ENCODE results near the gene AFF3. TPM values are rescaled to one million over a fixed set of nuclear protein-coding genes. Genes with fewer than 3 reads are reported as not detected.
A peak's percentile ranks its signal among the peaks of the same experiment; 100 is the strongest.

AFF3 gene
- total RNA-seq, 1 experiment from 2014 or later = 0.07 TPM

GRCh38 chr2:99636144-99637034 is 506.0 kb downstream of the AFF3 start:
- DNase-seq = peak; percentile 33

GRCh38 chr2:99635710-99636109 is 506.7 kb downstream of the AFF3 start:
- no peak for DNase-seq
- Histone ChIP-seq H3K27me3 (ENCODE audit: control insufficient read depth, insufficient read depth, low read length) (no peaks in the 10 kb centered on the region), H3K4me3 (ENCODE audit: insufficient read depth, low read depth, low read length) (no peak overlapping the region), H3K36me3 (replicated peaks; ENCODE audit: control insufficient read depth, insufficient read depth, low read length) (no peaks in the 10 kb centered on the region)

More at GRCh38 chr2:99636144-99637034, 506.0 kb downstream of the AFF3 start:
- no peaks in the 10 kb centered on the region for H3K36me3 ChIP-seq (replicated peaks; ENCODE audit: control insufficient read depth, insufficient read depth, low read length)
- H3K4me3 ChIP-seq (ENCODE audit: insufficient read depth, low read depth, low read length) = no peak overlapping the region
- no peaks in the 10 kb centered on the region for H3K27me3 ChIP-seq (ENCODE audit: control insufficient read depth, insufficient read depth, low read length)

GRCh38 chr2:99634234-99634633 is 508.2 kb downstream of the AFF3 start:
- Histone ChIP-seq H3K36me3 (replicated peaks; ENCODE audit: control insufficient read depth, insufficient read depth, low read length) (no peaks in the 10 kb centered on the region), H3K27me3 (ENCODE audit: control insufficient read depth, insufficient read depth, low read length) (no peaks in the 10 kb centered on the region), H3K4me3 (ENCODE audit: insufficient read depth, low read depth, low read length) (no peak overlapping the region)
- no peak for DNase-seq

DNA sequence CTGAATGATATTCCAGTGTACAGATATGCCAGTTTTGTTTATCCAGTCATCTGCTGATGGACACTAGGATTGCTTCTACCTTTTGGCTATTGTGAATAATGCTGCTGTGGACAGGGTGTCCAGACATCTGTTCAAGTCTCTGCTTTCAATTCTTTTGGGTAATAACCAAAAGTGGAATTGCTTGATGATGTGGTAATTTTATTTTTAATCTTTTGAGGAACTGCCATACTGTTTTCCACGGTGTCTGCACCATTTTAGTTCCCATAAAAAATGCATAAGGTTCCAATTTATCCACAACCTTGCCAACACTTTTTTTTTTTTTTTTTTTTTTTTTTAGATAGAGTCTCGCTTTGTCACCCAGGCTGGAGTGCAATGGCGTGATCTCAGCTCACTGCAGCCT is 510.7 kb downstream of the AFF3 start:
- no peaks in the 10 kb centered on the region for H3K27me3 ChIP-seq (ENCODE audit: control insufficient read depth, insufficient read depth, low read length)

DNA sequence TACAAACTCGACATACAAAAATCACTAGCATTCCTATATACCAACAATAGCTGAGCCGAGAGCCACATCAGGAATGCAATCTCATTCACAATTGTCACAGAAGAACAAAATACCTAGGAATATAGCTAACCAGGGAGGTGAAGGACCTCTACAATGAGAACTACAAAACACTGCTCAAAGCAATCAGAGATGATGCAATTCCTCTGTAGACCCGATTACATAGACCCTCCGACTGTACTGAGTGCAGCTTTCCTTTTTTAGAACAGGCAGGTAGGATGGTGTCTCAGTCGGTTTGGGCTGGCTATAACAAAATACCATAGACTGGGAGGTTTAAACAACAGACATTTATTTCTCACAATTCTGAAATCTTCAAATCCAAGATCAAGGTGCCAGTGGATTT is 513.1 kb downstream of the AFF3 start:
- no peak for DNase-seq
- no peak overlapping the region for H3K4me3 ChIP-seq (ENCODE audit: insufficient read depth, low read depth, low read length)
- no peaks in the 10 kb centered on the region for H3K36me3 ChIP-seq (replicated peaks; ENCODE audit: control insufficient read depth, insufficient read depth, low read length)
- H3K27me3 ChIP-seq (ENCODE audit: control insufficient read depth, insufficient read depth, low read length) = no peaks in the 10 kb centered on the region

More for the DNA sequence above, 510.7 kb downstream of the AFF3 start:
- Histone ChIP-seq H3K36me3 (replicated peaks; ENCODE audit: control insufficient read depth, insufficient read depth, low read length) (no peaks in the 10 kb centered on the region), H3K4me3 (ENCODE audit: insufficient read depth, low read depth, low read length) (no peak overlapping the region)
- no peak for DNase-seq

- Histone ChIP-seq H3K4me3 (ENCODE audit: insufficient read depth, low read depth, low read length) (no peak overlapping the region), H3K27me3 (ENCODE audit: control insufficient read depth, insufficient read depth, low read length) (no peaks in the 10 kb centered on the region), H3K36me3 (replicated peaks; ENCODE audit: control insufficient read depth, insufficient read depth, low read length) (no peaks in the 10 kb centered on the region)
- DNase-seq = no peak
Measured at GRCh38 chr2:99626158-99626557, 516.2 kb downstream of the AFF3 start.

GRCh38 chr2:99624677-99625076 is 517.7 kb downstream of the AFF3 start:
- peak; percentile 60 for DNase-seq
- H3K27me3 ChIP-seq (ENCODE audit: control insufficient read depth, insufficient read depth, low read length) = no peaks in the 10 kb centered on the region
- H3K36me3 ChIP-seq (replicated peaks; ENCODE audit: control insufficient read depth, insufficient read depth, low read length) = no peaks in the 10 kb centered on the region
- H3K4me3 ChIP-seq (ENCODE audit: insufficient read depth, low read depth, low read length) = no peak overlapping the region

GRCh38 chr2:99623613-99624012 is 518.8 kb downstream of the AFF3 start:
- no peaks in the 10 kb centered on the region for H3K36me3 ChIP-seq (replicated peaks; ENCODE audit: control insufficient read depth, insufficient read depth, low read length)
- DNase-seq = no peak
- no peak overlapping the region for H3K4me3 ChIP-seq (ENCODE audit: insufficient read depth, low read depth, low read length)
- no peaks in the 10 kb centered on the region for H3K27me3 ChIP-seq (ENCODE audit: control insufficient read depth, insufficient read depth, low read length)

DNA sequence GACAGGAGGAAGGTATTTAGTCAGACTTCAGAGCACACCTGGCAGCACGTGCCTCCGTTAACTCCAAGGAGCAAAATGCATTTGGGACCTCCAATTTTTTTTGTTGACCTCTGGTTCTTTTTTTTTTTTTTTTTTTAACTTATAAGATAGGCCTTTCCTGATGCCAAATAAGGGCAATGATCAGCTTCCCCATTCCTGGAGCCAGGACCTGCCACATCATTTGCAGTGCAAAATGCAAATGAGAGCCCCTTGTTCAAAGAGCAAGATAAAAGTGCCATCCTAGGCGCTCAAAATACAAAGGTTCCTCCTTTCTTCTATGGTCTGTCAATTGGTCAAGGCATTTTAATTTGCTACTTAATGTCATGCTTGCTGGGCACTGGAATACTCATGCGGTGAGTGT is 519.4 kb downstream of the AFF3 start:
- Histone ChIP-seq H3K4me3 (ENCODE audit: insufficient read depth, low read depth, low read length) (no peak overlapping the region), H3K36me3 (replicated peaks; ENCODE audit: control insufficient read depth, insufficient read depth, low read length) (no peaks in the 10 kb centered on the region), H3K27me3 (ENCODE audit: control insufficient read depth, insufficient read depth, low read length) (no peaks in the 10 kb centered on the region)
- no peak for DNase-seq

GRCh38 chr2:99622534-99622933 is 519.9 kb downstream of the AFF3 start:
- Histone ChIP-seq H3K4me3 (ENCODE audit: insufficient read depth, low read depth, low read length) (no peak overlapping the region), H3K27me3 (ENCODE audit: control insufficient read depth, insufficient read depth, low read length) (no peaks in the 10 kb centered on the region), H3K36me3 (replicated peaks; ENCODE audit: control insufficient read depth, insufficient read depth, low read length) (no peaks in the 10 kb centered on the region)
- no peak for DNase-seq

GRCh38 chr2:99621774-99622173 is 520.6 kb downstream of the AFF3 start:
- DNase-seq = peak; percentile 4
- no peaks in the 10 kb centered on the region for H3K36me3 ChIP-seq (replicated peaks; ENCODE audit: control insufficient read depth, insufficient read depth, low read length)
- no peak overlapping the region for H3K4me3 ChIP-seq (ENCODE audit: insufficient read depth, low read depth, low read length)
- no peaks in the 10 kb centered on the region for H3K27me3 ChIP-seq (ENCODE audit: control insufficient read depth, insufficient read depth, low read length)

- no peak overlapping the region for H3K4me3 ChIP-seq (ENCODE audit: insufficient read depth, low read depth, low read length)
- H3K27me3 ChIP-seq (ENCODE audit: control insufficient read depth, insufficient read depth, low read length) = no peaks in the 10 kb centered on the region
- DNase-seq = peak; percentile 5
- no peaks in the 10 kb centered on the region for H3K36me3 ChIP-seq (replicated peaks; ENCODE audit: control insufficient read depth, insufficient read depth, low read length)
Measured at GRCh38 chr2:99621106-99621505, 521.3 kb downstream of the AFF3 start.

- no peak for DNase-seq
- no peak overlapping the region for H3K4me3 ChIP-seq (ENCODE audit: insufficient read depth, low read depth, low read length)
- no peaks in the 10 kb centered on the region for H3K36me3 ChIP-seq (replicated peaks; ENCODE audit: control insufficient read depth, insufficient read depth, low read length)
- no peaks in the 10 kb centered on the region for H3K27me3 ChIP-seq (ENCODE audit: control insufficient read depth, insufficient read depth, low read length)
Measured at GRCh38 chr2:99619151-99619550, 523.2 kb downstream of the AFF3 start.

DNA sequence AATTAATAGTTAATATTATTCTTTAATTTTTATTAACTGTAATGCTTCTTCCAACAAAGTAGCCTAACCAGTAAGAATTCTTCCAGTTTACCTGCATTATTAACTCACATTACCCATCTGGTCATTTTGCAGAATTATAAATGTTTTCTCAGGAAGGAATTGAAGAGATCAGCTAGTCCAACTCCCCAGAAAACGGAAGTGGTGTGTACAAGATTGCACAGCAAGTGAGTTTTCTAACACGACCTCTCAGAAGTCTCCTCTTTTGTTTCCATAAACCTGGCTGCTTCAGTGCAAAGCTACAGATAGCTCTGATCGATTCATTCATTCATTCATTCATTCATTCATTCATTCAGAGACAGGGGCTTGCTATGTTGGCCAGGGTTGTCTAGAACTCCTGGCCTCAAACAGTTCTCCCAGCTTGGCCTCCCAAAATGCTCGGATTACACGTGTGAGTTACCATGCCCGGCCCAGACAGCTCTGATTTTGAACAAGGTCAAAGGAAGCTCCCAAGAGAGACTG is 523.8 kb downstream of the AFF3 start:
- no peak overlapping the region for H3K4me3 ChIP-seq (ENCODE audit: insufficient read depth, low read depth, low read length)
- H3K27me3 ChIP-seq (ENCODE audit: control insufficient read depth, insufficient read depth, low read length) = no peaks in the 10 kb centered on the region
- H3K36me3 ChIP-seq (replicated peaks; ENCODE audit: control insufficient read depth, insufficient read depth, low read length) = no peaks in the 10 kb centered on the region
- no peak for DNase-seq

GRCh38 chr2:99617811-99618210 is 524.6 kb downstream of the AFF3 start:
- H3K27me3 ChIP-seq (ENCODE audit: control insufficient read depth, insufficient read depth, low read length) = no peaks in the 10 kb centered on the region
- DNase-seq = no peak
- no peak overlapping the region for H3K4me3 ChIP-seq (ENCODE audit: insufficient read depth, low read depth, low read length)
- no peaks in the 10 kb centered on the region for H3K36me3 ChIP-seq (replicated peaks; ENCODE audit: control insufficient read depth, insufficient read depth, low read length)

All from H7 (cell line).